CD4-positive, alpha-beta T cell treated with Interleukin-21 for 1 hour (primary cell): ENCODE results near the gene ELMO1.

Source experiments
- DNase-seq: peaks from one replicate; pipeline ENCODE4 v3.0.0-alpha.2; 2020

ELMO1 gene

GRCh38 chr7:37211097-37211880 is 237.4 kb downstream of the ELMO1 start:
- no peak for DNase-seq

GRCh38 chr7:37209195-37209594 is 239.5 kb downstream of the ELMO1 start:
- no peak for DNase-seq

GRCh38 chr7:37208528-37208927 is 240.1 kb downstream of the ELMO1 start:
- peak; percentile 56 for DNase-seq

- DNase-seq: no peak
Measured at GRCh38 chr7:37206192-37206591, 242.5 kb downstream of the ELMO1 start.

- no peak for DNase-seq
Measured at GRCh38 chr7:37205451-37205850, 243.2 kb downstream of the ELMO1 start.

- no peak for DNase-seq
Measured at GRCh38 chr7:37201876-37202198, 246.8 kb downstream of the ELMO1 start.

GRCh38 chr7:37201003-37201875 is 247.4 kb downstream of the ELMO1 start:
- peak; percentile 49 for DNase-seq

- DNase-seq: peak; percentile 73
Measured at GRCh38 chr7:37198906-37199485, 249.7 kb downstream of the ELMO1 start.

GRCh38 chr7:37198041-37198905 is 250.4 kb downstream of the ELMO1 start:
- DNase-seq: no peak

GRCh38 chr7:37197108-37197507 is 251.6 kb downstream of the ELMO1 start:
- no peak for DNase-seq

- DNase-seq: no peak
Measured at GRCh38 chr7:37196676-37197075, 252.0 kb downstream of the ELMO1 start.

- DNase-seq: no peak
Measured at GRCh38 chr7:37195388-37195787, 253.3 kb downstream of the ELMO1 start.

- no peak for DNase-seq
Measured at GRCh38 chr7:37194943-37195342, 253.7 kb downstream of the ELMO1 start.

GRCh38 chr7:37193775-37194135 is 254.9 kb downstream of the ELMO1 start:
- no peak for DNase-seq

- DNase-seq: no peak
Measured at GRCh38 chr7:37193087-37193774, 255.4 kb downstream of the ELMO1 start.

- DNase-seq: no peak
Measured at GRCh38 chr7:37191797-37192196, 256.9 kb downstream of the ELMO1 start.

GRCh38 chr7:37187179-37187578 is 261.5 kb downstream of the ELMO1 start:
- no peak for DNase-seq

GRCh38 chr7:37186753-37187152 is 261.9 kb downstream of the ELMO1 start:
- DNase-seq: no peak

- DNase-seq: no peak
Measured at GRCh38 chr7:37181550-37181932, 267.1 kb downstream of the ELMO1 start.

- DNase-seq: no peak
Measured at GRCh38 chr7:37180828-37181549, 267.7 kb downstream of the ELMO1 start.

- DNase-seq: no peak
Measured at GRCh38 chr7:37176079-37176478, 272.6 kb downstream of the ELMO1 start.

GRCh38 chr7:37174460-37174859 is 274.2 kb downstream of the ELMO1 start:
- no peak for DNase-seq
